Medulla oblongata (tissue), 1 donor: ENCODE results near the gene ARHGAP26.

Source experiments
- DNase-seq: peaks from one replicate; pipeline ENCODE4 v3.0.0-alpha.2; 2015; ENCODE audit errors: extremely low spot score

The ARHGAP26 gene

DNA sequence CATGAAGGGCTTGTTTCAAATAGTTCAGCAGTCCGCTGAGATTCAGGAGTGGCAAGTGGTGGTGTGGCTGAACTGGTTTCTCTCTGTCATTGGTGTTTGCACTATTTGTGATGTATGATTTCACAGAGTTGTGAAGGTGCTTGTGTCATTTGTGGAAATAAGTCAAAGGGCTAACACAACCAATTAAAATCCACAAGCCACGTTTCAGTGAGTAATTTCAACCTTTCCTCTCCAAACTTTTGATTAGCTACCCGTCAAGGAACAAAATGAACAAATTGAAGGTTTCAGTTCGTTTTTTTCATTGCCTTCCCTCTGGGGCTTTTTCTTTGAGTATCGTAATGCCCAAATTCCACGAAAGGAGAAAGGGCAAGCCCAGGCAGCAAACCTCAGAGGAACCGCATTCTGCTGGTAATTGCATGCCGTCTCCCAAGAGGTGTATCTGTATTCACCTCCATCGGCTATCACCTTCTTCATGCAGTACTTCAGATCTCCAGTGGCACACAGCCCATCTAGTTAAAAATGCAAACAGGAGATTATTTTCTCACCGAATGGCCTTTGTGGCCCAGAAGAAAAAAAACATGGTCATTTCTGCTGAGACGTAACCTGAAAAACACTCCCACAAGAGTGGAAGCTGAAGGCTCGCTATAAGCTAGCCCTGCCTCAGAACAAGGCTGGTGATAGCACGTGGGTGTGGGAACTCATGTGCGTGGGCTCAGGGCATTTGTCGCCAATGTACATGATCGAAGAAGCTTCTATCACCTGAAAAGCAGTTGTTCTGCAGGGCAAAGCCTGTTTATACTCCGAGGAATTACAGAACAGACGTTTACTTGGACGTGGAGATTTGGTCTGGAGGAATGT, 436.2 kb downstream of the ARHGAP26 start:
- DNase-seq = no peak

DNA sequence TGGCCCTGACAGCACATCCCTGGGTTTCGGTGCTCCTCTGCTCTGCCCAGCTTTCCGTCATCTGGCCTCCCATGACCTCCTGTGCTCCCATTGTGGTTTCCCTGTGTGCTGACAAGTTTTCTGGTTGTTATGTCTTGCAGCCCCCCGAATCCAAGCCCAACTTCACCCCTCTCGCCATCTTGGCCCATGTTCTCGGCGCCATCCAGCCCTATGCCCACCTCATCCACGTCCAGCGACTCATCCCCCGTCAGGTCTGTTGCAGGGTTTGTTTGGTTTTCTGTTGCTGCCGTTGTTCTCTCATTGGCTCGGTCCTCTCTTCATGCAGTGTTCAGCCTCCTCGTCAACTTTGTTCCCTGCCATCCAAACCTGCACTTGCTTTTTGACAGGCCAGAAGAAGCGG, 436.9 kb downstream of the ARHGAP26 start:
- DNase-seq = no peak

DNA sequence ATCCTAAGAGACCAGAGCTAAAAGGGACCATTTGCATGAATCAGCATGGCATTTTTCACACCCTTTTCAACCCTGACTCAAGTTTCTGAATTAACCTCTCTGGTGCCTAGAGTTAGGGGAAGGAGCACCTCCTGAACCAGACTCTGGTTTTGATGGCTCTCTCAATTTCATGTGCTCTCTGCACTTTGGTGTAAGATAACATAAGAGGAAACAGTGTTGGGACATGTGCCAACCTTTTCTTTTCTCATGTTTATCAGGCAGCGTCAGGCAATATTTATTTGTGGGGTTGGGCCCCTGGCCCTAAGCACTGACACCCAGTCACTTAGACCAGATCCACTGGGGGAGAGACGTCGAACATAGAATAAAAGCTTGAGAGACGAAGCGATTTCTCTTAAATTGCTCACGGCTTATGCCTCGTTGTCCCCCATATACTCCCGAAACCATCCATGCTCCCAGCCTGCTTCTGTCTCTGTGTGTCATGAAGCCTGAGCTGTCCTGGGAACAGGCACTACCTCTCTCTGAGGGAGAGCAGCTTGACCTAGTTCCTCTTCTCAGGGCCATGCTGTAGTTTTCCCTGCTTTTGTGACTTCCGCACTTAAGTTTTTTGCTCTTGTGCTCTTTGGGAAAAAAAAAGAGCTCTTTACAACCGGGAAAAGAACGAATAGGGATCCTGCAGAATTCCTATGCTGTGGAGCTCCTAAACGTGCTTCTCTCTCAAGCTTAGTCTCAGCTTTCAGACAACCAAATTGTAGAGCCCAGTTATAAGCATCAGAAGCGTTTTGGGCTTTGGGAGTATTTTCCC, 437.6 kb downstream of the ARHGAP26 start:
- no peak for DNase-seq

DNA sequence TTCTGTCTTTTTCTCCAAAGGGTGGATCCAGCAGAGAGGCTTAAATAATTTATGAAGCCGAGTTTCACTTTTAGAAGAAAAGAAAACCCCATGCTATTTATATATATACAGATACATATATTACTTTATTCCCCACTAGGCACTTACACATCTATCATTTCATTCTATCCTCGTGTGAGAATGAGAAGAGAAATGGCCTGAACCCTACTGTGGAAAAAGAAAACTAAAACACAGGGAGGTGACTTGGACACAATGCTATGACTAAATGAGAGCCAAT, 438.1 kb downstream of the ARHGAP26 start:
- DNase-seq = no peak

DNA sequence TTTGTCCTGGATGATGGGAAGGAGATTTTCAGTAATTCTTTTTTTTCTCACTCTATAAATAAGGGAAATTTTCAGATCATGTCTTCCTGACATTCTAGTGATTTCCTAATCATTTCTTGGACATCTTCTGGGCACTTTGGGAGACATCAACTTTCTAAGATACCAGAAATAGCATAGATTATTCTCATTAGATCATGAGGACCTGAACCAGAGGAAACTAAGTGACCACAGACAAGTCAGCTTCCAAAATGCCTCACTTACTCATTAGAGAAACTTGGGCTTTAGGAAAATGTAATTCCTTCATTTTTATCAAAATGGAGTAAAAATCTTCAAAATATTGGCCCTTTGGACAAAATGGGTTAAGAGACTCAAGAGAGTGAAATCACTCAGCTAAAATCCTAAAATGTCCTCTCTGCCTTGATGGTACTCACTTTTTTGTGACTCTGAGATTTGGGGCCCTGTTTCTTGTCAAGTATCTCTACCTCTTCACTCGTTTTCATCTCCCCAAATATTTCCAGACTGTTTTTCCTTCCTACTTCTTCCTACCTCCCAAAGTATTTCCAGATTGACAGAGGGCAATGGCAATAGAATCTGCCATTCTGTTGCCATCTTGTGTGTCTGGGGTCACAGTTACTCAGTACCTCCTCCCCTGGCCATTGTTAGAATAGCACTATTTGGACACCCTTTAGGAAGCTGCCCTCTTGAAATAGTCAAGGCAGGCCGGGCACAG, 438.8 kb downstream of the ARHGAP26 start:
- no peak for DNase-seq

DNA sequence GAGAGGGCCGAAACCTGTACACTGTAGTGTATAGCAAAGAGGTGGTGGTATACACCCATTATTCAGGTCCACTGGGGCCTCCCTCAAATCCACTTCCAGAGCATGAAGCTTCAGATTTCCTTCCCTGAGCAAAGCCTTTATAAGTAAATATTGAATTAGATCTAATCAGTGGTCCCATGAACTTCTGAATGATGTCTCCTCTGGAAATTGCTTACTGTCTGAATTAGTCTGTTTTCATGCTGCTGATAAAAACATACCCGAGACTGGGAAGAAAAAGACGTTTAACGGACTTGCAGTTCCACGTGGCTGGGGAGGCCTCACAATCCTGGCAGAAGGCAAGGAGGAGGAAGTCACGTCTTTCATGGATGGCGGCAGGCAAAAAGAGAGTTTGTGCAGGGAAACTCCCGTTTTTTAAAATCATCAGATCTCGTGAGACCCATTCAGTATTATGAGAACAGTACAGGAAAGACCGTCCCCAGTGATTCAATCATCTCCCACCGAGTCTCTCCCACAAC, 439.8 kb downstream of the ARHGAP26 start:
- DNase-seq = no peak

DNA sequence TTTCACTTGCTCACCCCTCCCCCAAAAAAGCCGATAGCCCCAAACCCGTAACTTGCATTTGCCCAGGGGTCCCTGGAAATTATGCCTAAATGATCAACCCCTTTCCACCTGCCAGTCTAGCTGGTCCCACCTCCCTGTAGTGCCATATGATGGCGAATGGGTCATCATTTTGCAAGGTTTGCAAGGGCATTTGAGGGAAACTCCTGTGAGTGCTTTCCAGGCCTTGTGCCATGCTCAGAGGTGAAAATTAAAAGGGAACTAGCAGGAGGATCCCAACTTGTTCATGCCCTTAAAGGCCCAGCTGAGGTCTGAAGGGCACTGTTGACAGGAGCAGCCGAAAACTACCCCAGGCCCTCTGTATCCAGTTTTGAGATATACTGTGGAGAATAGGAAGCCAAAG, 440.4 kb downstream of the ARHGAP26 start:
- no peak for DNase-seq

DNA sequence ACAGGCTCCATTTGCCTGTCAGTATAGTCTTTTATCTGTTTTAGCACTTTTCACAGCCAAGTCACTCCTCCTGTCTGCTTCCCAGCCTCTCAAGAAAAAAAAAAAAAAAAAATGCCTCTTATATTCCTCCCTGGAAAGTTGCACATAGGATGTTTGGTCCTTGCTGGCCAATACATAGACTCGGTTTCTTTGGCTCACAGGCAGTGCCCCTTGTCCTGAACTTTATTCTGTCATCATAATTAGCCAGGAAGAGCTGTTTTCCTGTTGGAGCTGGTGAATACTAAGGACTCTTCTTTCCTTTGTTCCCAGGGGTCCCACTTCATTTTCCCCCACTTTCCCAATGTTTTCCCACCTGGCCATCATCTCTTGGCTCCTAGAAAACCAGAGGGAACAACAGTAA, 442.1 kb downstream of the ARHGAP26 start:
- DNase-seq = no peak

DNA sequence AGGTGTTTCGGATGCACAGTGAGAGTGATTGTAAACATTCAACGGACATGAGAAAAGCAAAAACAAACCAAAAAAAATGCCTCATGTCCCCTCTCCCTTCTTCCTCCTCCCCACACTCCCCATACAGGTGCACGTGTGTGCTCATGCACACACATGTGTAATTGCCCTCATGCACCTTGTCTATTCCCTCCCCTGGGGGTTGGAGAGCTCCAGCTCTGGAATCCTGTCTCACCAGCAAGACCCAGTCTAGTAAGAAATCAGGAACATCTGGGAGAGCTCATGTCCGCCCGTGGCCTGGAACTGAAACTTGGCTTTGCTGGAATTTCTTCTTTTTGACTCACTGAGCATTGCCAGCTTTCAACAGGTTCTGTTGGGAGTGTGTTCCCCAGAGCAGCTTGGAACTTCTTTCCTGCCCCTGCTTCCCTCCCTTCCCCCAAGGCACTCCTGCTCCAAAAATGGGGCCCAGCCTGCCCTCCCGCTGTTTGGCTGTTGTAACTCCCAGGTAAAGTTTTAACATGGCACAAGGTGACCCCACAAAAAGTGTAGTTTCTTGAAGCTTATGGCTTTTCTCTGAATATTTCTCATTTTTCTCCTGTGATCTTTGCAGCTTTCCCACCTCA, 443.2 kb downstream of the ARHGAP26 start:
- DNase-seq = peak; percentile 48

DNA sequence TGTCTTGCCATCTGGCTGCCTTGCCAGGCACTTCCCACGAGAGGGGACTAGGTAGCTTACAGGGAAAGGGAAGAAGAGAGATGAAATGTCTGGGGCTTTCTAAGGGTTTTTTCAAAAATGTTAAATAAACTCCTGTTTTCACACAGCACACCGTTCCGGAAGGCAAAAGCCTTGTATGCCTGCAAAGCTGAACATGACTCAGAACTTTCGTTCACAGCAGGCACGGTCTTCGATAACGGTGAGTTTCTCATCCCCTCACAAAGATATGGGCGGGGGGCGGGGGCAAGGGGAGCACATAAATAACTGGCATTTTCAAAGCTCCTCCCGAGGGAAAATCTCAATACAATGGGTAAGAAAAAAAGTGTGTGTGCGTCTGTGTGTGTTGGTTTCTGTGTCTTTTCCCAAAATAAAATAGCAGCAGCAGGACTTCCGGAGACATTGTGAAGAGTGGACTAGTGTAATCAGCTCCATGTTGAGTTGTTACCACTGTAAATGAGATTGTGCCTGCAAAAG, 443.7 kb downstream of the ARHGAP26 start:
- DNase-seq = no peak

DNA sequence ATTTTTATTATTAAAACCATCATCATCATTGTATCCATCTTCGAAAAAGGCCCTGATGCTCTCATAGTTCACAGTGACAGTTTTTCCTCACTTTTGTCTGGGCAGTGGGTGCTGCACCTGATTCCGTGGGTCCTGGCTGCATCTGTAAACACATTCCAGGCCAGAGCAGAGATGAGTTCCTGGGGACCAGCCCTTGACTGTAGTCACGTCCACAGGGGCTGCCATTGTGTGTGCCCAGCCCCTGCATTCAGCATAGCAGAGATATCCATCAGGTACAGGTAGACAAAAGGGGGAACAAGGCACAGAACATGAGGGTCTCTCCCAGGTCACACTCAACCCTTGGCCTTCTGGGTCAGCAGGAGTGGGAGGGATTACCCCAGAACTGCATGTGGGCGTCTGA, 444.3 kb downstream of the ARHGAP26 start:
- DNase-seq = no peak

DNA sequence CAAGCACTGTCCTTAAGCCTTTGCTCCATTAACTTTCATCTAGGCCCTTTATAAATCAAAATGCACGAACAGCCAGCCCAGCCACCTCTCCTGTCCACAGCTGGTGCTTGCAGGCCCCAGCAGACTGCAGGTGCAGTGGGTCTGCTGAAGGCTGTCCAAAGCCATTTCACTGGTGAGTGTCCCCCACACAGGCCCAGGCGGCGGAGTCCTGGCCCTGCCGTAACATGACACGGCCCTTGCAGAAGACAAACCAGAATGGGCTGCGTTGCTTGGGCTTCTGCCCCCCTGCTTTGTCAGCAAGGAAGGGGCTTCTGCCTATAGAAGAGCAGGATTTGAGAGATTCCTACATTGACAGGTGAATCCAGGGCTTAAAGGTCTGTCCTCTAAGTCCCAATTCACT, 444.7 kb downstream of the ARHGAP26 start:
- no peak for DNase-seq

DNA sequence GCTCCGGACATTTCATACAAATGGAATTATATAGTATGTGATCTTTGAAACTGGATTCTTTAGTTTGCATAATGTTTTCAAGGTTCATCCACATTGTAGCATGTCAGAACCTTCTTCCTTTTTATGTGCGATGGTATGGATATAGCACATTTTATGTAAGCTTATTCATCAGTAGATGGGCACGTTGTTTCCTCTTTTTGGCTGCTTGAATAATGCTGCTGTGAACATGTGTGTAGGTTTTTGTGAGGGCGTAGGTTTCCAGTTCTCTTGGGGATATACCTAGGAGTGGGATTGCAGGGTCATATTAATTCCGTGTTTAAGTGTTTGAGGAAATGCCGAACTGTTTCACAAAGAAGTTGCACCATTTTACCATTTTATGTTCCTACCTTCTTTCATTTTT, 445.5 kb downstream of the ARHGAP26 start:
- no peak for DNase-seq

DNA sequence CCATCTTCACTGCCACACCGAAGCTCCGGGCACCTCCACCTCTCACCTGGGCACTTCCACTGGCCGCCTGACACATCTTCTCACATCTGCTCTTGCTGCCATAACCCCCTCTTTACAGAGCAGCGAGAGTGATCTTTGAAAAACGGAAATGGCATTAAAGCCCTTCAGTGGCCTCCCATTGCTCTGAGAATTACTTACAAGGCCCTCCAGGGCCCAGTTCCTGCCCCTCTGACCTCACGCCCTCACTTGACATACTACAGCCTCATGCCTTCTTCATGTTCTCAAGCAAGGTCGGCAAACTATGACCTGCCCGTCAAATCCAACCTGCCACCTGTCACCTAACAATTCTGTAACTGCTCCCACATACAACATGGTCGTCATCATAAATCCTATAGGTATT, 446.0 kb downstream of the ARHGAP26 start:
- DNase-seq = no peak

DNA sequence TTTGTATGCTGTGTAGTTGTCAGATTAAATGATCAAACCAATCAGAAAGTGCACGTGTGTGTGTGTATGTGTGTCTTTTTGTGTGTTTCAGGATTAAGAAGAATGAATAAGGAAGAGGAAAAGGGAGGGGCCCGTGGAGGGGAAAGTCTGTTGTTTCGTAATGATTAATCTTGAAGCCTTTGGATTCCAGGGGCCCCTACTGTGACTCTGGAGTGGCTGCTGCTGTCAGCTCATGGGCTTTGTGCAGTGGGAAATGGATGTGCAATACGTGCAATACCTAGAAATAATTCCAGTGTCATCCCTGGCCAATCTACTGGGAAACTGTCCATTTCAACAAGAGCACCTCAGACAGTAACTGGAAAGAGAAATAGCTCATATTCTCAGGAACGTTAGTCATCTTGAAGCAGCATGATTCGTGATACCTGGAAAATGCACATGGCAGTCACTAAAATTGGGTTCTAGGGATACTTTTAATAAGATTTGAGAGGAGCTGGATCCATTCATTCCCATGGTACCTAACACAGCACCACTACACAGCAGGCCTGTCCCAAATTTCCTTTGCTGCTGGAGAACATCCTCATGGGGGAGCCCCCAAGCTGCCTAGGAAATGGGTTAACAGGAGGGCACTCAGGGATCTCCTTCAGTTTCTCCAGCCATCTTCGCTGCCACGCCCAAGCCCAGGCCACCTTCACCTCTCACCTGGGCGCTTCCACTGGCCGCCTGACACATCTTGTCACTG, 447.1 kb downstream of the ARHGAP26 start:
- DNase-seq = no peak

DNA sequence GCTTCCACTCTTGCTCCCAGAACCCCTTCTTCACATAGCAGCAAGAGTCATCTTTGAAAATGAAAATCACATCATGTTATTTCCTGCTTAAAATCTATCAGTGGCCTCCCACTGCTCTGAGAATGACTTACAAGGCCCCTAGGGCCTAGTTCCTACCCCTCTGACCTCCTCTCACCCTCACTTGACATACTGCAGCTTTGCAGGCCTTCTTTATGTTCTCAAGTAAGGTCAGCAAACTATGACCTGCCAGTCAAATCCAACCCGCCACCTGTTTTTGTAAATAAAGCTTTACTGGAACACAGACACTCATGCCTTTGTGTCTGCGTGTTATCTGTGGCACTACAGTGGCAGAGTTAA, 447.6 kb downstream of the ARHGAP26 start:
- no peak for DNase-seq

DNA sequence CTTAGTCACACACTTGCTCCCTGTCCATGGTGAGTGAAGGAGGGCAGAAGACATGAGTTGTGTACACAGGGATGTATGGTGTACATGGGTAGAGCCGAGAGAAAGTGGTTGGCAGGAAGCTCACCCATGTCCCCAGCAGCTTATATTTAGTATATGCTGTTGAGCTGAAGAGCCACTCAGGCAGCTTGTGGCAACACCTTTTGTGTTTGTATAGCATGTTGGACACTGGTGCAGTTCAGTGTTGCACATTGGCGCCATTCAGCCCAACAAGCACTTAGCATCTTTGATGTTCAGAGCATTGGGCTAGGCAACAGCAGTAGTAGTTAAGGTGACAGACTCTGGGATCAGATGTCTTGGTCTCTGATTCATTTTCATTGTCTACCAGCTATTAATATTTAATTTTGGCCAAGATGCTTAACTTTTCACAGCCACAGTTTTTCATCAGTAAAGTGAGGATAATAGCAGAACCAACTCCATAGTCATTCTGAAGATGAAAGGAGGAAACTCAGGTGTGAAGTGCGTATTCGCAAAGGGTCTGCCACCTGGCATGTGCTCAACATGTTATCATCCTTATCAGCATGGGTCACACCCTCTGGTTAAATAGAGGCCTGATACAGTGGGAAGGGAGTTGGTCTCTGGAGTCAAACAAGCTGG, 448.5 kb downstream of the ARHGAP26 start:
- DNase-seq = no peak

DNA sequence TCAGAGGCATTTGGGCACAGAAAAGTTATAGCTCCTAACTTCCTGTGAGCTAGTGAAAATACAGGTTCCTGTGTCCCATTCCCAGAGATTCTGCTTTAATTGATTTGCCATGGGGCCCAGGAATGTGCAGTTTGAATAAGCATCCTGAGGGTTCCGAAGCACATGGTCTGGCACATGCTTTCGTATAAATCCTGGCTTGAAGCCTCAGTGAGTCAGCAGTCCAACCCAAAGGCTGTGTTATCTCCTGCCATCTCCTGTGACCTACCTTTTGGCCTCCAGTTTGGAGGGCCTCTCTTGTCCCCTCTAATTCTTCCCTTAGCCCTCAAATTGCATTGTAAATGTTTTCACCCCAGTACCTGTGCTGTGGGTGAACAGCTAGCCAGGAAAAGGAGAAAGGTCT, 449.5 kb downstream of the ARHGAP26 start:
- DNase-seq = no peak

DNA sequence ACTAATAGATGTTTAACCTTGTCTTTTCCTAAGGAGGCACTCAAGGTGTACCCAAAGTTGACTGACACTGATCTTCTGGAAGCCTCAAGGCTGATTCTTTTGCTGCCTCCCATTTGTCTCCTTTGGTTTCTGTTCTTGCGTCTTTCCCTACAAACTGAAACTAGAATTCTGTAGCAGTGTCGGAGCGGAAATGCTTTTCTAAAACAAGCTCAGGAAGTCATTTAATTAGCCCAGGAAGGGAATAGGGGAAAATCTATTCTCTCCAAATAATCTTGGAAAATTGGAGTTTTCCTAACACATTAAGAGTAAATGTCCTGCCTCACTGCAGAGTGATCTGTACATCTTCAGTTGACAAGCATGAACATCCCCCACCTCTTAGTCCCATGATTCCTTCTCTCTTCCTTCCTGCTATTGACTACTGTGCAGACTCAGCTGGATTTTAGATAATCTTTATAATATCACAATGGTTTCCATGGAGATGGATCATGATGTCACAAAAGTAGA, 450.6 kb downstream of the ARHGAP26 start:
- DNase-seq = peak; percentile 26
